Measurements from ENCODE around the gene DMD.

- TF ChIP-seq, protein P1, sequence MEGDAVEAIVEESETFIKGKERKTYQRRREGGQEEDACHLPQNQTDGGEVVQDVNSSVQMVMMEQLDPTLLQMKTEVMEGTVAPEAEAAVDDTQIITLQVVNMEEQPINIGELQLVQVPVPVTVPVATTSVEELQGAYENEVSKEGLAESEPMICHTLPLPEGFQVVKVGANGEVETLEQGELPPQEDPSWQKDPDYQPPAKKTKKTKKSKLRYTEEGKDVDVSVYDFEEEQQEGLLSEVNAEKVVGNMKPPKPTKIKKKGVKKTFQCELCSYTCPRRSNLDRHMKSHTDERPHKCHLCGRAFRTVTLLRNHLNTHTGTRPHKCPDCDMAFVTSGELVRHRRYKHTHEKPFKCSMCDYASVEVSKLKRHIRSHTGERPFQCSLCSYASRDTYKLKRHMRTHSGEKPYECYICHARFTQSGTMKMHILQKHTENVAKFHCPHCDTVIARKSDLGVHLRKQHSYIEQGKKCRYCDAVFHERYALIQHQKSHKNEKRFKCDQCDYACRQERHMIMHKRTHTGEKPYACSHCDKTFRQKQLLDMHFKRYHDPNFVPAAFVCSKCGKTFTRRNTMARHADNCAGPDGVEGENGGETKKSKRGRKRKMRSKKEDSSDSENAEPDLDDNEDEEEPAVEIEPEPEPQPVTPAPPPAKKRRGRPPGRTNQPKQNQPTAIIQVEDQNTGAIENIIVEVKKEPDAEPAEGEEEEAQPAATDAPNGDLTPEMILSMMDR (IDR thresholded peaks at IDR 0.05) = no peak
- TF ChIP-seq POLR2A (IDR thresholded peaks at IDR 0.05) = no peak
Observed at GRCh38 chrX:31429915-31430314, 1781.4 kb downstream of the DMD start.
